Heart right ventricle (tissue), 16 donors: Measurements from ENCODE around the gene TRPC6. TPM values are rescaled to one million over a fixed set of nuclear protein-coding genes. Genes with fewer than 3 reads are reported as not detected.

Experiments
- ATAC-seq, 8 donors: fragments of 200-7000 bp; cut with Tn5 transposase; one replicate each; pipeline ENCODE4 v1.9.1; 2020; ENCODE audit warnings: mild to moderate bottlenecking in 8 of 8, moderate library complexity in 8 of 8, moderate number of reproducible peaks in 1 of 8
- DNase-seq, 2 donors: peaks; one replicate each; pipeline ENCODE4 v3.0.0-alpha.2; 2020
- H3K27ac ChIP-seq, 10 donors: fragments of 200-600 bp; sonication (generic) in 2 of 10; one replicate each; pipeline versions ENCODE4 v1.5.0 to v1.8.0; 2020 to 2022; ENCODE audit warnings: mild to moderate bottlenecking in 3 of 10
- H3K27me3 ChIP-seq, 7 donors: fragments of 200-600 bp; one replicate each; pipeline ENCODE4 v1.8.0; 2021 to 2022; ENCODE audit warnings: mild to moderate bottlenecking in 2 of 7
- H3K36me3 ChIP-seq, 9 donors: fragments of 200-600 bp; sonication (generic) in 1 of 9; one replicate each; pipeline versions ENCODE4 v1.5.0 to v1.8.0; 2020 to 2022; ENCODE audit warnings: mild to moderate bottlenecking in 2 of 9
- H3K4me1 ChIP-seq, 9 donors: fragments of 200-600 bp; sonication (generic) in 1 of 9; one replicate each; pipeline versions ENCODE4 v1.5.0 to v1.8.0; 2020 to 2022; ENCODE audit warnings: mild to moderate bottlenecking in 4 of 9
- H3K4me3 ChIP-seq, 10 donors: fragments of 200-600 bp; sonication (generic) in 2 of 10; one replicate each; pipeline versions ENCODE4 v1.5.0 to v1.8.0; 2020 to 2022; ENCODE audit warnings: mild to moderate bottlenecking in 7 of 10, moderate library complexity in 2 of 10
- H3K9me3 ChIP-seq, 11 donors: fragments of 200-600 bp in 10 of 11; sonication (generic) in 2 of 11; one replicate each; pipeline versions ENCODE4 v1.5.0 to v1.8.0; 2013 to 2022; ENCODE audit warnings: mild to moderate bottlenecking in 2 of 11, control low read depth in 1 of 11, moderate library complexity in 1 of 11
- WGBS, 2 donors: extraction: QIAGEN DNeasy Blood & Tissue Kit; methylation state at CpG; one replicate each; pipeline ENCODE4 v1.1.7; 2013; ENCODE audit warnings: inconsistent platforms in 1 of 2; 5-methylcytosine and 5-hydroxymethylcytosine counted together
- intact Hi-C, 10 donors: fragments of 100-400 bp; cut with DNase I; formaldehyde crosslinking; loops; one replicate each; pipeline versions ENCODE4 v1.11.1 to v1.14.2; 2022
- polyA plus RNA-seq, 2 donors: library from polyadenylated mRNA; stranded (reverse); fragments of 200-250 nt; gene quantifications; one replicate each; pipeline ENCODE4 v1.2.3, GENCODE V29; 2013
- total RNA-seq, 10 donors: library from RNA; stranded (reverse); fragmentation: NEBNext Ultra II Directional in 3 of 10; extraction: Animal tissue kit (Norgen Biotek cat#: 25700) in 3 of 10; gene quantifications; one replicate each; pipeline versions ENCODE4 v1.2.1 to v1.2.4, GENCODE V29; 2021 to 2023
- TF ChIP-seq, protein P1 (sequence below), 9 donors: fragments of 200-600 bp; sonication (generic) in 2 of 9; IDR thresholded peaks; one replicate each; pipeline versions ENCODE4 v1.5.0 to v1.8.0; 2021 to 2022; ENCODE audit warnings: antibody characterized with exemption in 9 of 9, mild to moderate bottlenecking in 5 of 9, moderate library complexity in 1 of 9
- donor health status: Arrhythmogenic right ventricular cardiomyopathy.
- donor health status: ischemic (EF 13 %, LVEDD 7.1; RV severe dilation, severe dysfunction).
- donor health status: healthy with polysubstance abuse.
- donor health status: DM: no; HTN: yes; CAD: no.
- donor health status: DM: no; HTN: no; CAD: no.
- donor health status: ischemic (EF 25% LVEDD 6.9; RV normal size, moderate dysfunction).
- donor health status: ischemic (EF 25% LVEDD 5.7; RV mildly dilated, moderate dysfunction).
- donor health status: healthy.
- donor health status: DM: yes; HTN: yes; CAD: no.
- donor health status: Ischemic cardiomyopathy.
- donor health status: ischemic (EF 35%, LVEDD 5.7; RV mildly dilated, moderate dysfunction).
- donor health status: nonischemic (EF 11% LVEDD 7.7; RV severe dilation, severe dysfunction).
- donor health status: DM: yes; HTN: yes; CAD: no.
- donor health status: PGD.
- donor health status: ischemic (EF 29% LVEDD 5.4; RV normal size, mild dysfunction).
- donor health status: nonischemic (EF 23%, LVEDD 6.1; RV moderate dilation, normal function).

The TRPC6 gene
- total and polyA plus RNA-seq, 12 donors = 0.14 to 1.4 (median 0.40) TPM

GRCh38 chr11:101482556-101483124 is 101.2 kb downstream of the TRPC6 start:
- DNase-seq = no peak
- Histone ChIP-seq H3K27me3 (no peaks in the 10 kb centered on the region), H3K36me3 (no peaks in the 10 kb centered on the region), H3K9me3 (no peaks in the 10 kb centered on the region), H3K27ac (no peak overlapping the region), H3K4me3 (no peak overlapping the region), H3K4me1 (no peaks in the 10 kb centered on the region)
- intact Hi-C loops = no loop called here
- ATAC-seq = no peak
- TF ChIP-seq, protein P1, sequence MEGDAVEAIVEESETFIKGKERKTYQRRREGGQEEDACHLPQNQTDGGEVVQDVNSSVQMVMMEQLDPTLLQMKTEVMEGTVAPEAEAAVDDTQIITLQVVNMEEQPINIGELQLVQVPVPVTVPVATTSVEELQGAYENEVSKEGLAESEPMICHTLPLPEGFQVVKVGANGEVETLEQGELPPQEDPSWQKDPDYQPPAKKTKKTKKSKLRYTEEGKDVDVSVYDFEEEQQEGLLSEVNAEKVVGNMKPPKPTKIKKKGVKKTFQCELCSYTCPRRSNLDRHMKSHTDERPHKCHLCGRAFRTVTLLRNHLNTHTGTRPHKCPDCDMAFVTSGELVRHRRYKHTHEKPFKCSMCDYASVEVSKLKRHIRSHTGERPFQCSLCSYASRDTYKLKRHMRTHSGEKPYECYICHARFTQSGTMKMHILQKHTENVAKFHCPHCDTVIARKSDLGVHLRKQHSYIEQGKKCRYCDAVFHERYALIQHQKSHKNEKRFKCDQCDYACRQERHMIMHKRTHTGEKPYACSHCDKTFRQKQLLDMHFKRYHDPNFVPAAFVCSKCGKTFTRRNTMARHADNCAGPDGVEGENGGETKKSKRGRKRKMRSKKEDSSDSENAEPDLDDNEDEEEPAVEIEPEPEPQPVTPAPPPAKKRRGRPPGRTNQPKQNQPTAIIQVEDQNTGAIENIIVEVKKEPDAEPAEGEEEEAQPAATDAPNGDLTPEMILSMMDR (IDR thresholded peaks at IDR 0.05) = no peak
- WGBS, 2 donors = 22 to 58% methylated on average over 4 of the region's 4 CpGs

DNA sequence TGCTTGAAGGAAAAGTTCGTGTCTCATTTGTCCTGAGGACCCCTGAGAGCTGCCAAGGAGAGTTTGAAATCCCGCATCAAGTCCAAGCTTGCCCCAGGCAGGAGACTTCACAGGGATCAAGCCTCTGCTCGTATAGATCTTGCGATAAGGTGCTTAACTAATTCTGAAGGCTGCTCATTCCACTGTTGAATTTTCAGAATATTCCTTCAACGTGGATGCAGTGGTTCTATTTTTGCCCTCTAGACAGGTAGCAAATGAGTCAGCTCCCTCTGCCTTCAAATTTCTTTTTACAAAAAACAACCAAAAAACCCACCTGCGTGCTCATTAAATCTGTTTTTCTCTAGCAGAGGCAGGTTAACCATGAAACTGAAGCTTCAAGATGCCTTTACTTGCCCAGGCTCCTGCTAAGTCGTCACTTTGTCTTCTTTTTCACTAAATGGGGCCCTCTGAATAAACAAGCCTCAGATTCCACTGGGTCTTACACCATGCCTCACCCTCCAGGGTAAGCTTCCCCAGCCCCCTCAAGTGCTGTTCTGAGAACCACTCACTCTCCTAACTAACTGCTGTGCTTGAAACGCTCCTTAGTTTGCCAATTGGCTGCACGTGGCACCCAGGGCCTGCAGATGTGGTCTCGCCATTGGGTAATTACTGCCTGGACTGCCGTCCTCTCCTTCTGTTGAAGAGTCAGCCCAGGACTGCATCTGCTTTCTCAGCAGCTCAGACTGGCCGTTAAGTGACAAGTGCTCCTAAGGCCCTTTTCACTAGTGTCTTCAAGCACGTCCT is 105.0 kb downstream of the TRPC6 start:
- no peak overlapping the region for H3K27ac ChIP-seq
- no peaks in the 10 kb centered on the region for H3K27me3 ChIP-seq
- no peak for DNase-seq
- no peaks in the 10 kb centered on the region for H3K4me1 ChIP-seq
- WGBS, 2 donors = 65 to 67% methylated on average over 13 of the region's 13 CpGs
- intact Hi-C loops = no loop called here
- no peaks in the 10 kb centered on the region for H3K9me3 ChIP-seq
- H3K36me3 ChIP-seq = no peaks in the 10 kb centered on the region
- TF ChIP-seq, protein P1 (IDR thresholded peaks at IDR 0.05) = no peak
- H3K4me3 ChIP-seq = no peak overlapping the region
- no peak for ATAC-seq

DNA sequence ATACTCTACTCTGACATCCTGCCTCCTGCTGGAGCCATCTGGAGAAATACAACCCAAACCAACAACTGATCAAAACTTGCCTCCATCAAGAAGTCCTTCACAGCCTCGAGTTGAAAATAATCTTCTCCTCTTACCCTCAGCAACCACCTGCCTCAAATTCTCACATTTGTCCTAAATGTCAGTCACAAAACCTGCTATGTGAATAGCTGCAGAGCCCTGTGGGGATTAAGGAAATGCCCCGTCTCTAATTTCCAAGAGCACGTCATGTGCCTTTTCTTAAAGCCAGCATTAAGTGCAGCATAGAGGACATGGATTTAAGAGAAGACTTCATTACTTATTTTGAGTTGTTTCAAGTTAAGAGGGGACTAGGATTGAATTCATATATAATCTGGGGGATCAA is 105.9 kb downstream of the TRPC6 start:
- Histone ChIP-seq H3K36me3 (no peaks in the 10 kb centered on the region), H3K27ac (no peak overlapping the region), H3K9me3 (no peaks in the 10 kb centered on the region), H3K4me1 (no peaks in the 10 kb centered on the region), H3K4me3 (no peak overlapping the region), H3K27me3 (no peaks in the 10 kb centered on the region)
- TF ChIP-seq, protein P1 (IDR thresholded peaks at IDR 0.05) = no peak
- WGBS, 2 donors = 78 to 86% methylated on average over 3 of the region's 3 CpGs
- no peak for DNase-seq
- no peak for ATAC-seq
- intact Hi-C loops = no loop called here

- ATAC-seq (no peak), DNase-seq (no peak)
- Histone ChIP-seq H3K27ac (no peak overlapping the region), H3K4me3 (no peak overlapping the region), H3K4me1 (no peaks in the 10 kb centered on the region), H3K36me3 (no peaks in the 10 kb centered on the region), H3K27me3 (no peaks in the 10 kb centered on the region), H3K9me3 (no peaks in the 10 kb centered on the region)
- WGBS, 2 donors = 89 to 90% methylated on average over 6 of the region's 6 CpGs
- intact Hi-C loops = no loop called here
- TF ChIP-seq, protein P1 (IDR thresholded peaks at IDR 0.05) = no peak
Measured at GRCh38 chr11:101476191-101476590, 107.6 kb downstream of the TRPC6 start.
